ENCODE measurements around the gene CBY2.

CBY2 gene

GRCh38 chr13:45707516-45708100 lies 5.5 kb downstream of the CBY2 start:
- no peaks in the 10 kb centered on the region for H3K36me3 ChIP-seq (ENCODE audit: insufficient read depth, low read length)
- H3K4me3 ChIP-seq (ENCODE audit: low read length): no peak overlapping the region
- H3K4me1 ChIP-seq (ENCODE audit: insufficient read depth, low read length): peaks cover 8% of the 10 kb centered on the region
- no peaks in the 10 kb centered on the region for H3K9me3 ChIP-seq (ENCODE audit: low read length)
- H3K27me3 ChIP-seq (ENCODE audit: insufficient read depth, low read length): peaks cover 6% of the 10 kb centered on the region
- H2AFZ ChIP-seq (ENCODE audit: low read depth, low read length): no peak overlapping the region

- Histone ChIP-seq H2AFZ (ENCODE audit: low read depth, low read length) (no peak overlapping the region), H3K4me1 (ENCODE audit: insufficient read depth, low read length) (no peaks in the 10 kb centered on the region), H3K9me3 (ENCODE audit: low read length) (no peaks in the 10 kb centered on the region), H3K4me3 (ENCODE audit: low read length) (no peak overlapping the region), H3K36me3 (ENCODE audit: insufficient read depth, low read length) (no peaks in the 10 kb centered on the region), H3K27me3 (ENCODE audit: insufficient read depth, low read length) (no peaks in the 10 kb centered on the region)
Observed at GRCh38 chr13:45711951-45712350, 9.8 kb downstream of the CBY2 start.

DNA sequence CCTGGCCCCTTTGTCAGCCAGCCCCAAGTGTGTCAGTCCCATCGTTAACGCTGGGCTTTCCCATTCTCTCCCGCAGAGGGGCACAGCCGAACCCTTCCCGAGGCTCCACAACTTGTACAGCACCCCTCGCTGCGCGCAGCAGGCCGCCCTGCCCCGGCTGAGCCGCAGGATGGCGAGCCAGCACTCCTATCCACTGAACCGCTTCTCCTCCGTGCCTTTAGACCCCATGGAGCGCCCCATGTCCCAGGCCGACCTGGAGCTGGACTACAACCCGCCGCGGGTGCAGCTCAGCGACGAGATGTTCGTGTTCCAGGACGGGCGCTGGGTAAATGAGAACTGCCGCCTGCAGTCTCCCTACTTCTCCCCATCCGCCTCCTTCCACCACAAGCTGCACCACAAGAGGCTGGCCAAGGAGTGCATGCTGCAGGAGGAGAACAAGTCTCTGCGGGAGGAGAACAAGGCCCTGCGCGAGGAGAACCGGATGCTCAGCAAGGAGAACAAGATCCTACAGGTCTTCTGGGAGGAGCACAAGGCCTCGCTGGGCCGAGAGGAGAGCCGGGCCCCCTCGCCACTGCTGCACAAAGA lies 11.1 kb downstream of the CBY2 start:
- Histone ChIP-seq H3K4me3 (ENCODE audit: low read length) (no peak overlapping the region), H2AFZ (ENCODE audit: low read depth, low read length) (no peak overlapping the region), H3K9me3 (ENCODE audit: low read length) (no peaks in the 10 kb centered on the region), H3K4me1 (ENCODE audit: insufficient read depth, low read length) (no peaks in the 10 kb centered on the region), H3K27me3 (ENCODE audit: insufficient read depth, low read length) (no peaks in the 10 kb centered on the region), H3K36me3 (ENCODE audit: insufficient read depth, low read length) (no peaks in the 10 kb centered on the region)

GRCh38 chr13:45713721-45714120 lies 11.6 kb downstream of the CBY2 start:
- no peak overlapping the region for H2AFZ ChIP-seq (ENCODE audit: low read depth, low read length)
- H3K27me3 ChIP-seq (ENCODE audit: insufficient read depth, low read length): no peaks in the 10 kb centered on the region
- no peaks in the 10 kb centered on the region for H3K9me3 ChIP-seq (ENCODE audit: low read length)
- no peaks in the 10 kb centered on the region for H3K36me3 ChIP-seq (ENCODE audit: insufficient read depth, low read length)
- peaks cover 3% of the 10 kb centered on the region for H3K4me1 ChIP-seq (ENCODE audit: insufficient read depth, low read length)
- no peak overlapping the region for H3K4me3 ChIP-seq (ENCODE audit: low read length)

DNA sequence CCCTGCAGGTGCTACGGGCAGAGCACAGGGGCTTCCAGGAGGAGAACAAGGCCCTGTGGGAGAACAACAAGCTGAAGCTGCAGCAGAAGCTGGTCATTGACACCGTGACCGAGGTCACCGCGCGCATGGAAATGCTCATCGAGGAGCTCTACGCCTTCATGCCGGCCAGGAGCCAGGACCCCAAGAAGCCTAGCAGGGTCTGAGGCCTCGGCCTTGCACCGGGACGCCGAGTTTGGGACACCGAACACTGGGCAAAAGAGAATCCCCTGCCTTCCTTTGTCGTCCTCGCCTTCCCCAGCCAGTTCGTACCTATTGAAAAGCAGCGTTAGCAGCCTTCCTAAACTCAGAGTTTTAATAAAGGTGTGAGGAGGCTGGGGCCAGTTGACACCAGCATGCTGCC lies 12.1 kb downstream of the CBY2 start:
- Histone ChIP-seq H3K36me3 (ENCODE audit: insufficient read depth, low read length) (no peaks in the 10 kb centered on the region), H2AFZ (ENCODE audit: low read depth, low read length) (no peak overlapping the region), H3K4me1 (ENCODE audit: insufficient read depth, low read length) (peaks cover 8% of the 10 kb centered on the region), H3K4me3 (ENCODE audit: low read length) (no peak overlapping the region), H3K27me3 (ENCODE audit: insufficient read depth, low read length) (no peaks in the 10 kb centered on the region), H3K9me3 (ENCODE audit: low read length) (no peaks in the 10 kb centered on the region)

GRCh38 chr13:45715351-45715750 lies 13.2 kb downstream of the CBY2 start:
- Histone ChIP-seq H3K4me1 (ENCODE audit: insufficient read depth, low read length) (peaks cover 12% of the 10 kb centered on the region), H3K36me3 (ENCODE audit: insufficient read depth, low read length) (no peaks in the 10 kb centered on the region), H3K4me3 (ENCODE audit: low read length) (no peak overlapping the region), H2AFZ (ENCODE audit: low read depth, low read length) (no peak overlapping the region), H3K27me3 (ENCODE audit: insufficient read depth, low read length) (no peaks in the 10 kb centered on the region), H3K9me3 (ENCODE audit: low read length) (no peaks in the 10 kb centered on the region)

- no peaks in the 10 kb centered on the region for H3K36me3 ChIP-seq (ENCODE audit: insufficient read depth, low read length)
- H3K9me3 ChIP-seq (ENCODE audit: low read length): no peaks in the 10 kb centered on the region
- H2AFZ ChIP-seq (ENCODE audit: low read depth, low read length): no peak overlapping the region
- H3K27me3 ChIP-seq (ENCODE audit: insufficient read depth, low read length): no peaks in the 10 kb centered on the region
- H3K4me3 ChIP-seq (ENCODE audit: low read length): no peak overlapping the region
- H3K4me1 ChIP-seq (ENCODE audit: insufficient read depth, low read length): peaks cover 12% of the 10 kb centered on the region
Observed at GRCh38 chr13:45717349-45717748, 15.2 kb downstream of the CBY2 start.

GRCh38 chr13:45718063-45718462 lies 15.9 kb downstream of the CBY2 start:
- Histone ChIP-seq H2AFZ (ENCODE audit: low read depth, low read length) (no peak overlapping the region), H3K9me3 (ENCODE audit: low read length) (no peaks in the 10 kb centered on the region), H3K27me3 (ENCODE audit: insufficient read depth, low read length) (no peaks in the 10 kb centered on the region), H3K4me1 (ENCODE audit: insufficient read depth, low read length) (peaks cover 12% of the 10 kb centered on the region), H3K36me3 (ENCODE audit: insufficient read depth, low read length) (no peaks in the 10 kb centered on the region), H3K4me3 (ENCODE audit: low read length) (no peak overlapping the region)

DNA sequence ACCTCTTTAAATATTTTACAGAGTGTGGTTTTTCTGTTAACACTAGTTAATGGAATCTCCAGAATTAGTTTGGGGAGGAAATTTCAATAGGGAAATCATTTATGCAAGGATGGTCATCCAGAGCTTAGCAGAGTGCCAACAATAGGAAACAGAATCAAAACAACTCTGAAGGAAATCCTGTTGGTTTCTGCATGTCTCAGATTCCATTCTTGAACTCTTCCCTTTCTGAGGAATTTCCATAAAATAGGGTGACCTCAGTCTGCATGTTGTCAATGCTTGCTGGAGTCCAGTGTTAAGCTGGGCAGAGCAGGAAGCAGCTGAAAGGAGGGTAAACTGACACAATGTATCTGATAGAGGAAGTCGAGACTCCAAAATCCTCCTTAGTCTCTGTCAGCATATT lies 16.9 kb downstream of the CBY2 start:
- no peaks in the 10 kb centered on the region for H3K9me3 ChIP-seq (ENCODE audit: low read length)
- no peak overlapping the region for H3K4me3 ChIP-seq (ENCODE audit: low read length)
- H2AFZ ChIP-seq (ENCODE audit: low read depth, low read length): no peak overlapping the region
- peaks cover 16% of the 10 kb centered on the region for H3K4me1 ChIP-seq (ENCODE audit: insufficient read depth, low read length)
- H3K27me3 ChIP-seq (ENCODE audit: insufficient read depth, low read length): no peaks in the 10 kb centered on the region
- H3K36me3 ChIP-seq (ENCODE audit: insufficient read depth, low read length): no peaks in the 10 kb centered on the region

DNA sequence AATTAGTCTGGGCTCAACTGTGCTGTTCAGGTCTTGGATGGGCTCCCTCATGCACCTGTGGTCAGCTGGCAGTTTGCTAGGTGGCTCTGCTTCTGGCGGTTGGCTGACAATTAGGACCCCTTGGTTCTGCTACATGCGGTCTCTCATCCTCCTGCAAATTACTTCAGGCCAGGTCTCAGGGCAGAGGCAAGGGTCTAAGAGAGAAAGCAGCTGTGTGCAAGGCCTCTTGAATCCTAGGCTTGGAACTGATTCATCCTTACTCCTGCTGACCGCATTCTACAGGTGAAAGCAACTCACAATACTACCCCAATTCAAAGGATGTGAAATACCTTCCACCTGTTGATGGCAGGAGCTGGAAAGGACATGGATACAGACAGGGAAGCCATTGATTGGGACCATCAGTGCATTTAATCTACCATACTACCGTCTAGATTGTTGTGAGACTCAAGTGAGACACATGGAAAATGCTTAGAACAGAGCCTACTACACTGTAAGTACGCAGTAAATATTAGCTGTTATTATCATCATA lies 19.1 kb downstream of the CBY2 start:
- Histone ChIP-seq H3K27me3 (ENCODE audit: insufficient read depth, low read length) (no peaks in the 10 kb centered on the region), H3K4me1 (ENCODE audit: insufficient read depth, low read length) (peaks cover 16% of the 10 kb centered on the region), H3K4me3 (ENCODE audit: low read length) (no peak overlapping the region), H3K9me3 (ENCODE audit: low read length) (no peaks in the 10 kb centered on the region), H2AFZ (ENCODE audit: low read depth, low read length) (no peak overlapping the region), H3K36me3 (ENCODE audit: insufficient read depth, low read length) (no peaks in the 10 kb centered on the region)

DNA sequence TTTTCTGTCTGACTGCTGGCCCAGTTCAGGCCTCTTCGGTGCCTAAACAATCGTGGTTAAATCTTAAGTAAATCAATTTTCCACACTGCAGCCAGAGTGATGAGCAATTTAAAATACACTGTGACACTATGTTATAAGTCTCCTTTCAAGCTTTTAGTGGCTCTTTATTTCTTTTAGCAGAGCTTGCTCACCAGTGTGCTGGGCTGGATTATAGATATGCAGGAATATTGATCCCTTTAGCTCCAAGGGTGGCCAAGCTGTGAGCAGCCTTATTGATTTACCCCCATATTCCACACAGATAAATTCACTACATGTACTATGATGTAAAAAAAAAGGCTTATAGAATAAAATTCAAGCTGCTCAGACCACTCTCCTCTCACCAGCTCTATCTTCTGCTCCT lies 21.7 kb downstream of the CBY2 start:
- Histone ChIP-seq H3K4me3 (ENCODE audit: low read length) (no peak overlapping the region), H3K27me3 (ENCODE audit: insufficient read depth, low read length) (no peaks in the 10 kb centered on the region), H3K4me1 (ENCODE audit: insufficient read depth, low read length) (peaks cover 12% of the 10 kb centered on the region), H3K36me3 (ENCODE audit: insufficient read depth, low read length) (no peaks in the 10 kb centered on the region), H2AFZ (ENCODE audit: low read depth, low read length) (no peak overlapping the region), H3K9me3 (ENCODE audit: low read length) (no peaks in the 10 kb centered on the region)

- H3K4me3 ChIP-seq (ENCODE audit: low read length): no peak overlapping the region
- no peaks in the 10 kb centered on the region for H3K9me3 ChIP-seq (ENCODE audit: low read length)
- no peaks in the 10 kb centered on the region for H3K27me3 ChIP-seq (ENCODE audit: insufficient read depth, low read length)
Observed at GRCh38 chr13:45728759-45729158, 26.6 kb downstream of the CBY2 start.

GRCh38 chr13:45731455-45731854 lies 29.3 kb downstream of the CBY2 start:
- Histone ChIP-seq H3K4me1 (ENCODE audit: insufficient read depth, low read length) (no peaks in the 10 kb centered on the region), H3K4me3 (ENCODE audit: low read length) (no peak overlapping the region), H3K36me3 (ENCODE audit: insufficient read depth, low read length) (no peaks in the 10 kb centered on the region), H3K27me3 (ENCODE audit: insufficient read depth, low read length) (no peaks in the 10 kb centered on the region), H2AFZ (ENCODE audit: low read depth, low read length) (no peak overlapping the region), H3K9me3 (ENCODE audit: low read length) (no peaks in the 10 kb centered on the region)

More at GRCh38 chr13:45728759-45729158, 26.6 kb downstream of the CBY2 start:
- Histone ChIP-seq H3K4me1 (ENCODE audit: insufficient read depth, low read length) (peaks cover under 1% of the 10 kb centered on the region), H2AFZ (ENCODE audit: low read depth, low read length) (no peak overlapping the region), H3K36me3 (ENCODE audit: insufficient read depth, low read length) (no peaks in the 10 kb centered on the region)

DNA sequence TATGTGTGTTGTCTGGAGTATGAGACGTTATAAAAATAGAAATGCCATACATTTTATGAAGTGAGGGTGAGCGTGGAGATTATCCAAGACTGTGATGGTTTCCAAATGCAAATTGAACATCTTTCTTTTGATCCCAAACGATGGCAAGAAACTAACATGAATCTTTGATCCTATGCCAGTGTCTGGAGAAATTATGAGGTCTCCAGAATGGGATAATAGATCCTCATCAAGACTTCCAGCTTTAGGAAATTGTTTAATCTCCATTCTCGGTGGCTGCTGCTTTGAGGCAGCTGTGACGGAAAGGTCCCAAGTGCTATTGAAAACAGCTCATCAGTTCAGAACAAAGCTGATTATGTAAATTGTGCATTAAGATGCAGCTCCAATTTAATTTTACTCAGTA lies 30.8 kb downstream of the CBY2 start:
- H3K4me1 ChIP-seq (ENCODE audit: insufficient read depth, low read length): no peaks in the 10 kb centered on the region
- no peak overlapping the region for H3K4me3 ChIP-seq (ENCODE audit: low read length)
- H3K27me3 ChIP-seq (ENCODE audit: insufficient read depth, low read length): no peaks in the 10 kb centered on the region

More for the DNA sequence above, 30.8 kb downstream of the CBY2 start:
- H3K9me3 ChIP-seq (ENCODE audit: low read length): no peaks in the 10 kb centered on the region
- H2AFZ ChIP-seq (ENCODE audit: low read depth, low read length): no peak overlapping the region
- no peaks in the 10 kb centered on the region for H3K36me3 ChIP-seq (ENCODE audit: insufficient read depth, low read length)

Measured in neuron (in vitro differentiated cells).